Colon (tissue), 2 donors: Measurements from ENCODE around the gene PCDH19.
"Not testable (repeated sequence)": the region's sequence is repeated elsewhere in the genome, so short reads cannot be mapped to it uniquely, and the experiment has no call there.

ENCODE experiments used
- FAIRE-seq: peaks from 2 replicates; lab custom pipeline; 2012; peaks lifted over from hg19 to GRCh38; lab: Jason Lieb, UNC
- donor health status: control.
- donor health status: control.

The PCDH19 gene

GRCh38 chrX:100409610-100410590 is at the start of gene PCDH19:
Gene PCDH19 (minus strand): TSS chrX:100410273. CDS start chrX:100408597, 1,676 bp downstream.
- FAIRE-seq = no peak

- FAIRE-seq = no peak
Observed at GRCh38 chrX:100449696-100450608, 39.9 kb upstream of the PCDH19 start.

- no peak for FAIRE-seq
Observed at GRCh38 chrX:100447655-100448397, 37.8 kb upstream of the PCDH19 start.

- no peak for FAIRE-seq
Observed at GRCh38 chrX:100445593-100445992, 35.5 kb upstream of the PCDH19 start.

- not testable (repeated sequence) for FAIRE-seq
Observed at GRCh38 chrX:100441321-100441720, 31.2 kb upstream of the PCDH19 start.

GRCh38 chrX:100440006-100440405 is 29.9 kb upstream of the PCDH19 start:
- FAIRE-seq = peak; percentile 28

- no peak for FAIRE-seq
Observed at GRCh38 chrX:100435726-100436125, 25.7 kb upstream of the PCDH19 start.

GRCh38 chrX:100424012-100424411 is 13.9 kb upstream of the PCDH19 start:
- FAIRE-seq = no peak

- FAIRE-seq = no peak
Observed at GRCh38 chrX:100418556-100418955, 8.5 kb upstream of the PCDH19 start.

- no peak for FAIRE-seq
Observed at GRCh38 chrX:100417681-100418080, 7.6 kb upstream of the PCDH19 start.

GRCh38 chrX:100413229-100413628 is 3.2 kb upstream of the PCDH19 start:
- FAIRE-seq = peak; percentile 88

- FAIRE-seq = no peak
Observed at GRCh38 chrX:100411802-100412715, 2.0 kb upstream of the PCDH19 start.

- no peak for FAIRE-seq
Observed at GRCh38 chrX:100410901-100411801, 1.1 kb upstream of the PCDH19 start.

GRCh38 chrX:100408713-100409609 is 1.1 kb downstream of the PCDH19 start:
- no peak for FAIRE-seq

GRCh38 chrX:100407784-100408712 is 2.0 kb downstream of the PCDH19 start:
- no peak for FAIRE-seq

- FAIRE-seq = no peak
Observed at GRCh38 chrX:100407147-100407783, 2.8 kb downstream of the PCDH19 start.

- FAIRE-seq = no peak
Observed at GRCh38 chrX:100405424-100405823, 4.6 kb downstream of the PCDH19 start.
